Activated naive CD4-positive, alpha-beta T cell treated with anti-CD3 and anti-CD28 coated beads, Interleukin-2, amount 50 U/mL, for 24 hours (primary cell): Measurements from ENCODE around the gene PLA2G4F.

ENCODE experiments used
- H3K27ac Mint-ChIP-seq: one replicate; pipeline ENCODE4 v1.8.0; 2021; ENCODE audit warnings: mild to moderate bottlenecking, mixed read lengths
- H3K27me3 Mint-ChIP-seq: one replicate; pipeline ENCODE4 v1.8.0; 2021; ENCODE audit warnings: mixed read lengths
- H3K36me3 Mint-ChIP-seq: one replicate; pipeline ENCODE4 v1.8.0; 2021; ENCODE audit warnings: mixed read lengths
- H3K4me1 Mint-ChIP-seq: one replicate; pipeline ENCODE4 v1.8.0; 2021; ENCODE audit warnings: mixed read lengths
- H3K4me3 Mint-ChIP-seq: one replicate; pipeline ENCODE4 v1.8.0; 2021; ENCODE audit warnings: mild to moderate bottlenecking, mixed read lengths
- H3K9me3 Mint-ChIP-seq: one replicate; pipeline ENCODE4 v1.8.0; 2021; ENCODE audit warnings: mixed read lengths

The PLA2G4F gene

GRCh38 chr15:42133356-42133755, 23.1 kb downstream of the PLA2G4F start:
- Mint-ChIP-seq H3K4me3 (no peak overlapping the region), H3K9me3 (no peaks in the 10 kb centered on the region), H3K27me3 (peaks cover 7% of the 10 kb centered on the region), H3K36me3 (no peaks in the 10 kb centered on the region), H3K4me1 (no peaks in the 10 kb centered on the region), H3K27ac (no peak overlapping the region)

GRCh38 chr15:42131826-42132806, 24.3 kb downstream of the PLA2G4F start:
- Mint-ChIP-seq H3K27me3 (peaks cover 7% of the 10 kb centered on the region), H3K27ac (no peak overlapping the region), H3K4me1 (no peaks in the 10 kb centered on the region), H3K9me3 (no peaks in the 10 kb centered on the region), H3K4me3 (no peak overlapping the region), H3K36me3 (no peaks in the 10 kb centered on the region)

- no peak overlapping the region for H3K27ac Mint-ChIP-seq
- H3K4me1 Mint-ChIP-seq = no peaks in the 10 kb centered on the region
- peaks cover 7% of the 10 kb centered on the region for H3K27me3 Mint-ChIP-seq
- H3K9me3 Mint-ChIP-seq = no peaks in the 10 kb centered on the region
- H3K36me3 Mint-ChIP-seq = no peaks in the 10 kb centered on the region
- H3K4me3 Mint-ChIP-seq = no peak overlapping the region
Measured at GRCh38 chr15:42131006-42131405, 25.4 kb downstream of the PLA2G4F start.

GRCh38 chr15:42130246-42130986, 26.0 kb downstream of the PLA2G4F start:
- Mint-ChIP-seq H3K27me3 (peaks cover 7% of the 10 kb centered on the region), H3K27ac (no peak overlapping the region), H3K4me1 (no peaks in the 10 kb centered on the region), H3K36me3 (no peaks in the 10 kb centered on the region), H3K9me3 (no peaks in the 10 kb centered on the region), H3K4me3 (no peak overlapping the region)

- H3K27ac Mint-ChIP-seq = no peak overlapping the region
- H3K4me1 Mint-ChIP-seq = no peaks in the 10 kb centered on the region
- no peak overlapping the region for H3K4me3 Mint-ChIP-seq
- peaks cover 7% of the 10 kb centered on the region for H3K27me3 Mint-ChIP-seq
- H3K9me3 Mint-ChIP-seq = no peaks in the 10 kb centered on the region
- H3K36me3 Mint-ChIP-seq = no peaks in the 10 kb centered on the region
Measured at GRCh38 chr15:42129364-42129763, 27.1 kb downstream of the PLA2G4F start.

GRCh38 chr15:42128476-42128875, 28.0 kb downstream of the PLA2G4F start:
- H3K9me3 Mint-ChIP-seq = no peaks in the 10 kb centered on the region

GRCh38 chr15:42123546-42123945, 32.9 kb downstream of the PLA2G4F start:
- Mint-ChIP-seq H3K36me3 (no peaks in the 10 kb centered on the region), H3K9me3 (no peaks in the 10 kb centered on the region), H3K4me3 (no peak overlapping the region), H3K27ac (no peak overlapping the region), H3K4me1 (no peaks in the 10 kb centered on the region), H3K27me3 (no peaks in the 10 kb centered on the region)

More at GRCh38 chr15:42128476-42128875, 28.0 kb downstream of the PLA2G4F start:
- Mint-ChIP-seq H3K27ac (no peak overlapping the region), H3K27me3 (peaks cover 7% of the 10 kb centered on the region), H3K4me1 (no peaks in the 10 kb centered on the region), H3K4me3 (no peak overlapping the region), H3K36me3 (no peaks in the 10 kb centered on the region)

GRCh38 chr15:42121682-42122081, 34.8 kb downstream of the PLA2G4F start:
- Mint-ChIP-seq H3K9me3 (no peaks in the 10 kb centered on the region), H3K4me3 (no peak overlapping the region), H3K36me3 (no peaks in the 10 kb centered on the region), H3K4me1 (no peaks in the 10 kb centered on the region), H3K27me3 (no peaks in the 10 kb centered on the region), H3K27ac (no peak overlapping the region)

- Mint-ChIP-seq H3K36me3 (no peaks in the 10 kb centered on the region), H3K4me1 (no peaks in the 10 kb centered on the region), H3K4me3 (no peak overlapping the region), H3K27me3 (no peaks in the 10 kb centered on the region), H3K27ac (no peak overlapping the region), H3K9me3 (no peaks in the 10 kb centered on the region)
Measured at GRCh38 chr15:42121021-42121420, 35.4 kb downstream of the PLA2G4F start.

- no peaks in the 10 kb centered on the region for H3K36me3 Mint-ChIP-seq
- H3K27ac Mint-ChIP-seq = no peak overlapping the region
- H3K4me3 Mint-ChIP-seq = no peak overlapping the region
- no peaks in the 10 kb centered on the region for H3K4me1 Mint-ChIP-seq
- no peaks in the 10 kb centered on the region for H3K9me3 Mint-ChIP-seq
- no peaks in the 10 kb centered on the region for H3K27me3 Mint-ChIP-seq
Measured at GRCh38 chr15:42120285-42120684, 36.2 kb downstream of the PLA2G4F start.

GRCh38 chr15:42119446-42119760, 37.0 kb downstream of the PLA2G4F start:
- H3K9me3 Mint-ChIP-seq = no peaks in the 10 kb centered on the region
- H3K27ac Mint-ChIP-seq = no peak overlapping the region
- H3K36me3 Mint-ChIP-seq = no peaks in the 10 kb centered on the region
- no peak overlapping the region for H3K4me3 Mint-ChIP-seq
- H3K4me1 Mint-ChIP-seq = no peaks in the 10 kb centered on the region
- H3K27me3 Mint-ChIP-seq = peaks cover 1% of the 10 kb centered on the region

- Mint-ChIP-seq H3K4me3 (no peak overlapping the region), H3K36me3 (no peaks in the 10 kb centered on the region), H3K4me1 (no peaks in the 10 kb centered on the region), H3K27ac (no peak overlapping the region), H3K27me3 (peaks cover 2% of the 10 kb centered on the region), H3K9me3 (no peaks in the 10 kb centered on the region)
Measured at GRCh38 chr15:42118650-42119445, 37.6 kb downstream of the PLA2G4F start.

- H3K27ac Mint-ChIP-seq = no peak overlapping the region
- H3K36me3 Mint-ChIP-seq = peaks cover 4% of the 10 kb centered on the region
- H3K9me3 Mint-ChIP-seq = peaks cover 10% of the 10 kb centered on the region
- H3K4me1 Mint-ChIP-seq = peaks cover 6% of the 10 kb centered on the region
- no peak overlapping the region for H3K4me3 Mint-ChIP-seq
- H3K27me3 Mint-ChIP-seq = peaks cover 22% of the 10 kb centered on the region
Measured at GRCh38 chr15:42111924-42112323, 44.5 kb downstream of the PLA2G4F start.

GRCh38 chr15:42110367-42110766, 46.1 kb downstream of the PLA2G4F start:
- peaks cover 10% of the 10 kb centered on the region for H3K9me3 Mint-ChIP-seq
- H3K4me1 Mint-ChIP-seq = peaks cover 6% of the 10 kb centered on the region
- H3K36me3 Mint-ChIP-seq = peaks cover 4% of the 10 kb centered on the region
- H3K27ac Mint-ChIP-seq = no peak overlapping the region
- H3K27me3 Mint-ChIP-seq = peaks cover 23% of the 10 kb centered on the region
- no peak overlapping the region for H3K4me3 Mint-ChIP-seq

GRCh38 chr15:42108806-42109205, 47.6 kb downstream of the PLA2G4F start:
- Mint-ChIP-seq H3K36me3 (peaks cover 4% of the 10 kb centered on the region), H3K27me3 (peaks cover 21% of the 10 kb centered on the region), H3K9me3 (peaks cover 10% of the 10 kb centered on the region), H3K4me3 (no peak overlapping the region), H3K27ac (no peak overlapping the region), H3K4me1 (peaks cover 6% of the 10 kb centered on the region)
